Spleen (tissue), 11 donors: Measurements from ENCODE around the gene ZMYND8. TPM values are rescaled to one million over a fixed set of nuclear protein-coding genes. Genes with fewer than 3 reads are reported as not detected.
"Not testable (repeated sequence)": the region's sequence is repeated elsewhere in the genome, so short reads cannot be mapped to it uniquely, and the experiment has no call there.

ENCODE experiments used
- DNase-seq: peaks from one replicate; pipeline ENCODE4 v3.0.0-alpha.2; 2020
- H3K27ac ChIP-seq, 8 donors: fragments of 200-600 bp; sonication (generic) in 7 of 8; 1 replicate in 4 of 8; 2 replicates in 4 of 8; pipeline versions ENCODE4 v1.5.0 to v1.8.0; 2016 to 2021; ENCODE audit warnings: inconsistent platforms in 4 of 8, mild to moderate bottlenecking in 4 of 8, moderate library complexity in 1 of 8
- H3K27me3 ChIP-seq, 7 donors: fragments of 200-600 bp; sonication (generic) in 6 of 7; replicated peaks in 1 of 7; 1 replicate in 4 of 7; 2 replicates in 3 of 7; pipeline versions ENCODE4 v1.5.0 to v1.8.0; 2016 to 2021; ENCODE audit warnings: inconsistent platforms in 3 of 7, mild to moderate bottlenecking in 1 of 7
- H3K36me3 ChIP-seq, 6 donors: fragments of 200-600 bp; sonication (generic) in 5 of 6; 1 replicate in 4 of 6; 2 replicates in 2 of 6; pipeline versions ENCODE4 v1.5.0 to v1.8.0; 2016 to 2021; ENCODE audit warnings: inconsistent platforms in 2 of 6
- H3K4me1 ChIP-seq, 6 donors: fragments of 200-600 bp; sonication (generic) in 5 of 6; 1 replicate in 3 of 6; 2 replicates in 3 of 6; pipeline versions ENCODE4 v1.5.0 to v1.8.0; 2016 to 2021; ENCODE audit warnings: inconsistent platforms in 3 of 6
- H3K4me3 ChIP-seq, 8 donors: fragments of 200-600 bp; sonication (generic) in 7 of 8; 1 replicate in 4 of 8; 2 replicates in 4 of 8; pipeline versions ENCODE4 v1.5.0 to v1.8.0; 2016 to 2021; ENCODE audit warnings: inconsistent platforms in 4 of 8, mild to moderate bottlenecking in 4 of 8, moderate library complexity in 2 of 8
- H3K9me3 ChIP-seq, 8 donors: fragments of 200-600 bp; sonication (generic) in 7 of 8; 1 replicate in 4 of 8; 2 replicates in 4 of 8; pipeline versions ENCODE4 v1.5.0 to v1.8.0; 2016 to 2021; ENCODE audit warnings: inconsistent platforms in 4 of 8
- POLR2A ChIP-seq, 3 donors: fragments of 450-650 bp; IDR thresholded peaks; one replicate each; pipeline ENCODE4 v1.5.1; 2017; ENCODE audit warnings: antibody characterized with exemption in 3 of 3, mild to moderate bottlenecking in 1 of 3
- POLR2AphosphoS5 ChIP-seq, 3 donors: sonication (generic); formaldehyde crosslinking; IDR thresholded peaks; one replicate each; pipeline ENCODE4 v1.5.1; 2017; ENCODE audit warnings: antibody characterized with exemption in 3 of 3
- WGBS, 5 donors: extraction: QIAGEN DNeasy Blood & Tissue Kit in 3 of 5; methylation state at CpG; one replicate each; pipeline versions ENCODE4 v1.1.5 to v1.1.7; 2013 to 2018; 5-methylcytosine and 5-hydroxymethylcytosine counted together
- intact Hi-C: fragments of 100-400 bp; cut with DNase I; formaldehyde crosslinking; loops from one replicate; pipeline ENCODE4 v1.15.0; 2023; ENCODE audit warnings: low total_unique reads
- polyA plus RNA-seq, 3 donors: library from polyadenylated mRNA; stranded (reverse); fragments of 200-250 nt; gene quantifications; one replicate each; pipeline ENCODE4 v1.2.1, GENCODE V29; 2013
- total RNA-seq, 7 donors: library from RNA; depleted of rRNA in 3 of 7; stranded (reverse); fragments of >200 nt in 3 of 7; fragmentation: NEBNext Ultra II Directional in 4 of 7; extraction: Animal tissue kit (Norgen Biotek cat#: 25700) in 4 of 7; gene quantifications; one replicate each; pipeline versions ENCODE4 v1.1.0 to v1.2.1, GENCODE V29; 2016 to 2021
- TF ChIP-seq, protein P1 (sequence below), 11 experiments: fragments of 200-600 bp in 7 of 11; fragments of 450-650 bp in 4 of 11; sonication (generic) in 4 of 11; IDR thresholded peaks in 8 of 11; conservative IDR thresholded peaks in 3 of 11; 1 replicate in 7 of 11; 2 replicates in 4 of 11; pipeline versions ENCODE4 v1.4.0 to v1.8.0; 2016 to 2021; ENCODE audit warnings: antibody characterized with exemption in 11 of 11, inconsistent platforms in 4 of 11, mild to moderate bottlenecking in 1 of 11
- donor health status: healthy with polysubstance abuse.
- donor health status: DM: no; HTN: no; CAD: no; lungs with moderate emphysema.
- donor health status: DM: no; HTN: no; CAD: no.
- donor health status: Bipolar disorder and iron deficiency.
- donor health status: healthy.
- donor health status: DM: no; HTN: no; CAD: no.
- donor health status: DM: yes; HTN: yes; CAD: no.

Gene ZMYND8
- total and polyA plus RNA-seq, 10 donors = 12.5 to 64.0 (median 46.8) TPM

DNA sequence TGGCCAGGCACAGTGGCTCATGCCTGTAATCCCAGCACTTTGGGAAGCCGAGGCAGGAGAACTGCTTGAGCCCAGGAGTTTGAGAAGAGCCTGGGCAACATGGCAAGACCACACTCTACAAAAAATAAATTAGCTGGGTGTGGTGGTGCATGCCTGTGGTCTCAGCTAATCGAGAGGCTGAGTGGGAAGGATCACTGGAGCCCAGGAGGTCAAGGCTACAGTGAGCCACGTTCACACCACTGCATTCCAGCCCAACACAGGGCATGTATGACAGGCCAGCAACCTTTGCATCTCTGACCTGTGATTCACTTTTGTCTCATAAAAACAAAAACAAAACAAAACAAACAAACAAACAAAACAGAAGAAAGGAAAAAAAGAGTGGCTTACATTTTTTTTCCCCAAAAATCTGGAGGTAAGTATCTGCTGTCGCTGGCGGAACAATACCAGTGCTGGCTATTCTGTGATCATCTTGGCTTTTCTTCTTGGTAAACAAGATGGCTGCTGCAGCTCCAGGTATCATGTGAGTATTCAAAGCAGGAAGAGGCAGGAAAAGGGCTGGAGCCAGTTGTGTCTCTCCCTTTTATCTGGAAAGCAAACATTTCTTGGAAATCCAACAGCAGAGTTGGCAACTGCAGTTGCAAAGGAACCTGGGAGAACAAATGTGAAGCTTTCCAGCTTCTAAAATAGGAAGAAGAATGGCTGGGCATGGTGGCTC, 40.4 kb upstream of the ZMYND8 start:
- no peak overlapping the region for H3K27ac ChIP-seq
- TF ChIP-seq POLR2A (IDR thresholded peaks at IDR 0.05) = no peak
- TF ChIP-seq, protein P1, sequence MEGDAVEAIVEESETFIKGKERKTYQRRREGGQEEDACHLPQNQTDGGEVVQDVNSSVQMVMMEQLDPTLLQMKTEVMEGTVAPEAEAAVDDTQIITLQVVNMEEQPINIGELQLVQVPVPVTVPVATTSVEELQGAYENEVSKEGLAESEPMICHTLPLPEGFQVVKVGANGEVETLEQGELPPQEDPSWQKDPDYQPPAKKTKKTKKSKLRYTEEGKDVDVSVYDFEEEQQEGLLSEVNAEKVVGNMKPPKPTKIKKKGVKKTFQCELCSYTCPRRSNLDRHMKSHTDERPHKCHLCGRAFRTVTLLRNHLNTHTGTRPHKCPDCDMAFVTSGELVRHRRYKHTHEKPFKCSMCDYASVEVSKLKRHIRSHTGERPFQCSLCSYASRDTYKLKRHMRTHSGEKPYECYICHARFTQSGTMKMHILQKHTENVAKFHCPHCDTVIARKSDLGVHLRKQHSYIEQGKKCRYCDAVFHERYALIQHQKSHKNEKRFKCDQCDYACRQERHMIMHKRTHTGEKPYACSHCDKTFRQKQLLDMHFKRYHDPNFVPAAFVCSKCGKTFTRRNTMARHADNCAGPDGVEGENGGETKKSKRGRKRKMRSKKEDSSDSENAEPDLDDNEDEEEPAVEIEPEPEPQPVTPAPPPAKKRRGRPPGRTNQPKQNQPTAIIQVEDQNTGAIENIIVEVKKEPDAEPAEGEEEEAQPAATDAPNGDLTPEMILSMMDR (IDR thresholded peaks at IDR 0.05 in 8 of 11, conservative IDR thresholded peaks at IDR 0.05 in 3 of 11) = no peak

DNA sequence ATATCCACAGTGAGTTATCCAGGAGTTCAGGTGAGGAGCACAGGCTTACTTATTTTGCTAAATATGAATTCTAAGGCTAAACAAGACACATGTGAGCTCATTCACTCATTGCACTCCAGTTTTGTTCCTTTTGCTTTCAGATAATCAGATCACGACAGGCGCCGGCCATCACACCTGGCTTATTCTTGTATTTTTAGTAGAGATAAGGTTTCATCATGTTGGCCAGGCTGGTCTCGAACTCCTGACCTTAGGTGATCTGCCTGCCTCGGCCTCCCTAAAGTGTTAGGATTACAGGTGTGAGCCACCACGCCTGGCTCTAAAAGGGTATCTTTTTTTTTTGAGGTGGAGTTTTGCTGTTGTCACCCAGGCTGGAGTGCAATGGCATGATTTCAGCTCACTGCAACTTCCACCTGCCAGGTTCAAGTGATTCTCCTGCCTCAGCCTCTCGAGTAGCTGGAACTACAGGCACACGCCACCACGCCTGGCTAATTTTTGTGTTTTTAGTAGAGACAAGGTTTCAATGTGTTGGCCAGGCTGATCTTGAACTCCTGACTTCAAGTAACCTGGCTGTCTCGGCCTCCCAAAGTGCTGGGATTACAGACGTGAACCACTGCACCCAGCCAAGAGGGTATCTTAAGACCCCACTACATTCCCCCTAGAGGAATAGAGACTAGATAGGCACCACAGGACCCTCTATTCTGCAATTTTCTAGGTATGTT, 37.5 kb upstream of the ZMYND8 start:
- H3K27me3 ChIP-seq, H3K4me3 ChIP-seq, H3K27ac ChIP-seq, H3K36me3 ChIP-seq, DNase-seq, intact Hi-C loops, H3K9me3 ChIP-seq: not testable (repeated sequence)
- peaks cover 0 to 40% (median 20%) of the 10 kb centered on the region in 6 donors for H3K4me1 ChIP-seq
- WGBS, 5 donors = 89 to 98% (median 93%) methylated on average over 11 of the region's 11 CpGs

More for the DNA sequence above, 40.4 kb upstream of the ZMYND8 start:
- Histone ChIP-seq H3K27me3 (no peaks in the 10 kb centered on the region), H3K4me3 (no peak overlapping the region), H3K36me3 (no peaks in the 10 kb centered on the region), H3K9me3 (peaks cover 0 to 7% (median 0%) of the 10 kb centered on the region in 8 donors), H3K4me1 (peaks cover 0 to 20% (median 14%) of the 10 kb centered on the region in 6 donors)
- DNase-seq = no peak
- intact Hi-C loops = no loop called here
- 73 to 88% (median 83%) methylated on average over 5 of the region's 5 CpGs for WGBS, 5 donors

DNA sequence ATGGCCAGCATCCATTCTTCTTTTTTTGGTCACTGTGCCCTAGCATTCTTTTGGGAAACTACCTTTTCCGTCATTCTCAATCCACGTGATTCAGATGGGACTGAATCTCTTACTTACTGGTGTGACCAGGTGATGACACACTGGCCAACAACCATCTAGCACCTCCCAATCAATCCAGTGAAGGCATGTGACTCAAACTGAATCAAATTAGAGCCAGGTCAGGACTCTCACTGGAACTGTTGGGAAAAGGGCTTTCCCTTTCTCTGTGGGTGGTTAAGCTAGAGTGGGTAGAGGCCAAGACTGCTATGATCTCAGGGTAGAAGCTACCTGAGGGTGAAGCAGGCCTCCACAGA, 36.2 kb upstream of the ZMYND8 start:
- intact Hi-C loops = no loop called here
- H3K27me3 ChIP-seq = no peaks in the 10 kb centered on the region
- H3K27ac ChIP-seq = peak overlapping the region in 7 of 8 donors; percentile 44 to 82 (median 72)
- TF ChIP-seq, protein P1 (IDR thresholded peaks at IDR 0.05 in 8 of 11, conservative IDR thresholded peaks at IDR 0.05 in 3 of 11) = no peak
- no peak for TF ChIP-seq POLR2AphosphoS5 (IDR thresholded peaks at IDR 0.05)
- no peak for TF ChIP-seq POLR2A (IDR thresholded peaks at IDR 0.05)
- 80 to 93% (median 88%) methylated on average over 2 of the region's 2 CpGs for WGBS, 5 donors
- DNase-seq = no peak
- no peaks in the 10 kb centered on the region for H3K36me3 ChIP-seq
- H3K4me1 ChIP-seq = peaks cover 0 to 34% (median 14%) of the 10 kb centered on the region in 6 donors
- H3K4me3 ChIP-seq = no peak overlapping the region
- peaks cover 0 to 5% (median 0%) of the 10 kb centered on the region in 8 donors for H3K9me3 ChIP-seq

DNA sequence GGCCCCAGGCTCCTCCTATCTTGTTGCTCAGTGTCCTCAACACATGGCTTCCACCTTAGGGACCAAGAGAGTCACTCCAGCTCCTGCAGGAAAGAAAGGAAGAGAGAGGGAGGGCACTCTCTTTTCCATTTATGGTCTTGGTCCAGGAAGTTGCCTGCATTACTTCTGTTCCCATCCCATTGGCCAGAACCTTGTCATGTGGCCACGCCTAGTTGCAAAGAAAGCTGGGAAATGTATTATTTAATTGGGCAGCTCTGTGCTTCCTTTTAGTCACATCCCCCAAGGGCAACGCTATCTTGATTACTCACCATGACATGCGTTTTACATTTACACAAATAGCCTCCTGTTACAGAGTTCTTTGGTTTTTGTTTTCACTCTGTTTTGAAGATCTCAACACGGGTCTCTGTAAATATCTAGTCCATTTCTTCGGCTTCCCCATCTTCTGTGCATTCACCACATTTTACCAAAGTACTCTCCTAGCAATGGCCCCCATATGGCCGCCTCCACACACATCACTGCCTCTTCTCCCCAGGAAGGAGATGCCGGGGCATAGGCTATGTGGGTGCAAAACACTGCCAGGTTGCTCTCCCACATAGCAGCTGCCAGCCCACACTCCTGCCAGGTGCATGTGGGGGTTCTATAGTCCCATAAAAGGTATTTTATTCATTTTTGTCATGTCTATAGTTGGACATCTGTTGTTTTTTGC, 35.7 kb upstream of the ZMYND8 start:
- Histone ChIP-seq H3K4me3 (no peak overlapping the region), H3K27ac (peak overlapping the region; percentile 44 to 82 (median 72)), H3K36me3 (no peaks in the 10 kb centered on the region), H3K27me3 (no peaks in the 10 kb centered on the region), H3K4me1 (peaks cover 0 to 30% (median 11%) of the 10 kb centered on the region in 6 donors), H3K9me3 (peaks cover 0 to 5% (median 0%) of the 10 kb centered on the region in 8 donors)
- DNase-seq = no peak
- WGBS, 5 donors = 61 to 72% (median 64%) methylated on average over 7 of the region's 7 CpGs
- intact Hi-C loops = no loop called here
- peak in 1 of 3 donors; percentile 43 for TF ChIP-seq POLR2AphosphoS5 (IDR thresholded peaks at IDR 0.05)
- TF ChIP-seq, protein P1 (IDR thresholded peaks at IDR 0.05 in 8 of 11, conservative IDR thresholded peaks at IDR 0.05 in 3 of 11) = no peak
